HG03064 (cell line): ENCODE measurements around the gene ITPA.
A peak's percentile ranks its signal among the peaks of the same experiment; 100 is the strongest.
"Not testable (repeated sequence)": the region's sequence is repeated elsewhere in the genome, so short reads cannot be mapped to it uniquely, and the experiment has no call there.

Experiments
- ATAC-seq: cut with Tn5 transposase; IDR thresholded peaks from one replicate; pipeline ENCODE4 v1.9.1; 2021; ENCODE audit warnings: low read depth; ENCODE audit not compliant: unreplicated experiment

Gene ITPA

DNA sequence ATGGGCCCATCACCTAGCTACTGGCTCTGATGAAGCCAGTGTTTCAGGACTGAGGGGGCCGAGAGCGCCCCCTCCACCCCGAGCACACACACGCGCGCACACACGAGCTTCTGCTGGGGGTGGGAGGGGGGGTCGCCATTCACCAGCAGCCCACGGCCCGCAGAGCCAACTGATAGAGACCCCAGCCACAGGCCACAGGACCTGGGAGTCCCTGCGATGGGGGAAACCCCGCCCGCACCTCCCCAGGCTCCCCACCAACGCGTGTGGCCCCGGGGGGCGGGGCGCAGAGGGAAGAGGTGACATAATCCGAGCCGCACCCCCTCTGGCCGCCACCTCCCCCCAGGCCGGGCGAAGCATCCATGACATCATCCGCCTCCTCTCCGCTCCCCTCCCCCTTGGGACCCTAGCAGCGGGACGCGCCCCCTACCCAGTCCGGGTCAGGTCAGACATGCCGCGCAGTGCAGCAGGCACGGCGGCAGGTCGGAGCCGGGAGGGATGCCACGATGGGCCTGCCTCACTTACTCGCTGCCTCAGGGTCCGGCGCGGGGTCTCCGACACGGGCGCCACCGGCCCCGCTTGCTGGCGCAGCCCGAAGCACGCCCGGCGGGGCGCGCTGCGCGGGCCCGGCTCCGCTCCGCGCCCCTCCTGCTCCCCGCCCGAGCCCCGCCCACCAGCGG is 36.2 kb upstream of the ITPA start, which contains the start of gene LZTS3:
LZTS3 (minus strand) TSS at position 617 of the 677 bp plus-strand sequence. CDS start 6,386 bp downstream, outside the sequence.
- ATAC-seq, result peak; percentile 42

DNA sequence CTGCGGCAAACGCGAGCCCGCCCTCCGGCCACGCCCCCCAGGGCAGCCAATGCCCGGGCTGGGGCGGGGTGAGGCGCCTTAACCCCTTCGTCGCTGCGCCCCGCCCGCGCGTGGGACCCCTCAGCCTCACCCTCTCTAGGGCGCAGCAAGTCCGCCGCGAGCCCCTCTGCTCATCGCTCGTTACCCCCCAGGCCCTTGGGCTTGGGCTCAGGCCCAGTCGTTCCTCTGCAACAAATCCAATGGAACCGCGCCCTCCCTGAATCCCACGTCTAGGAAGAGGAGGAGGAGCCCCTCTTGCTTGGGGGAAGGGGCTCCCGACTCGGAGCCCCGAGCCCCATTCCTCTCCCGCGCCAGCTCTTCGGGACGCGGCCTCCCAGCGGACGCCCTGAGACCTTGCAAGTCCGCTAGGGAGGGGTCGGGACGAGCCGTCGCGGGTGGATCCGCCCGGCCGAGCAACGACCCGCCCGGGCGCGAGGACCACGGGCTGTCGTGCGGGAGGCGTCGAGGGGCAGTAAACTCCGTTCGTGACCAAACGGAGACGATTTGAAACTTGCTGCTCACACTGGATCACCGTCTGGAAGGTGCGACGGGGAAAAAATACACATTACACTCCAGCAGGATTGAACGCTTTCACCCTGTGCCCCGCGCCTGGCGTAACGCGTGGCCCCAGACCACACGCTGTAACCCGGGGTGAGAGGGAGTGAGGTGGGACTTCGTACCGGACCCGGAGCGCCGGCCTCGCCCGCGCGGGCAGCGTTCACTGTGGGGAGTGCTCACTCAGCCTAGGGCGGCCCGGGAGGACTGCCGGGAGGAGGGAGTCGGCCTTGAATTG is 35.5 kb upstream of the ITPA start:
- peak; percentile 86 for ATAC-seq

DNA sequence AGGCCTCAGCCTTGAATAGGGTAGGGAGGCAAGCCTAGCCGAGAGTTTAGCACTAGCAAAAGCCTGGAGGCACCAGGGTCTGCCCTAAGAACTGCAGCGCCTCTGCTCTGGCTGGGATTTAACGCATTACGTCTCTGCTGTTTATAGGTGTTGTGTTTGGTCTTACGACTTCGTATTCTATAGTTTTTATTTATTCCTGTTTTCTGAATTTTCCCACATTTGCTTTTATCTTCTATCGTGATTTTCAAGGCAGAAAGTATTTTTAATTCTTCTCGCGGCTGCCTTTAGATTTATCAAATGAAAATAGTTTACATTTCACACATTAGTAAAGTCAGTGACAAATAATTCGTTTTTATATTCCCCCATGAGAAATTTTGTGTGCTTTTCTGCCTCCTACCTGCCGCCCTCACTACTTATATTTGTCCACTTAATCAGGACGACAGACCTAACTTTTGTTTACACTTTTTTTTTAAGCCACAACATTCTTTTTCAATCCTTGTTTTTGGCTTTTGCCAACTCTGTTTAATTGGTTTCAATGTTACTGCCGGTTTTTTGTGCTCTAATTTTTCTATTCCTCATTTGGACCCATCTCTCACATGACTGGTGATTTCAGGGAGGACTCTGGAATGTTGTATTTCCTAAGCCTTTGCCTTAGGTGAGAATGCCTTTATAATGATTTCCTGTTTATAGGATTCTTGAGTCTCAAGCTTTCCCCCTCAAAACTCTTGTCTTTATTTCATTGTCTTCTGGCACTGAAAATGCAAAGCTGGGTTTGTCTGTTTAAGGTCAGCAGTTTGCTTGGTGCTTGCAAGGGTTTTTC is 34.6 kb upstream of the ITPA start:
- ATAC-seq, result no peak

DNA sequence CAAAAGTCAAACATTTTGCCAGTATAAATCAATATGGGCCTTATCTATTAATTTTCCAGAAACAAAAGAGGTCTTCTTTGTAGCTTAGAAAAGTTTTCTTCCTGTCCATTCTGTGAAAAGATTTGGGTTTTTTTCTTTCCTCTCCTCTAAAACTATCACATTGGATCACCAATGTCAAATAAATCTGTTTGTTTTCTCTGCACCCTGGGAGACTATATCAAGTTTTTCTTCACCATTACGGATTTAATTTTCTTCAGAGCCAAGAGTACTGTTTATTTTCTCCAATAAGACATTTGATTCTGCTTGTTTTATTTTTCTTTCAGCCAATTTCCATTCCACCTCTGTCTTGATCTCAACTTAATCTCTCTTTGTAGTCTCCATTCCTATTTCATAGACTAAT is 34.0 kb upstream of the ITPA start:
- ATAC-seq, result no peak

DNA sequence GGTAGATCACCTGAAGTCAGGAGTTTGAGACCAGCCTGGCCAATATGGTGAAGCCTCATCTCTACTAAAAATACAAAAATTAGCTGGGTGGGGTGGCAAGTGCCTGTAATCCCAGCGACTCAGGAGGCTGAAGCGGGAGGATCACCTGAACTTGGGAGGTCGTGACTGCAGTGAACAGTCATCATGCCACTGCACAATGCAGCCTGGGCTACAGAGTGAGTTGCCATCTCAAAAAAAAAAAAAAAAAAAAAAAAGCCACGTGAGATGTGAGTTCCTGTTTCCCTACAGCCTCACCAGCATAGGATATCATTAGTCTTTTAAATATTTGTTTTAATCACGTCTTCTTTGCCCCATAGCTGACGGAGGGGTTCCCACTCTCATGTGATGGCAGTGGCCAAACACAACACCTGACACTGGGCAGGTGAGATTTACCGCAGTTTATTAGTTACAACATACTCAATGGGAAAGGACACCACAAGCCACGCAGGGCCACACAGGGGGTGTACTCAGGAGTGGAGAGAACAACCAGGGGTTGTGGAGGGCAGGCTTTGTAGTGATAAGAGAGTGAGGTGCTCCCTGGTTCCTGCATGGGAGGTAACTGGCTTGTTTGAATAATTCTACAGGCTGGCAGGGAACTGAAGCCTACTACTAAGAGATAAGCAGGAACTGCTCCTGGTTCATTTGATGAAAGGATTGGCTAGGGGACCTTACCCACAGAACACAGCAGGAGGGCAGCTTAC is 31.4 kb upstream of the ITPA start:
- ATAC-seq, result no peak

DNA sequence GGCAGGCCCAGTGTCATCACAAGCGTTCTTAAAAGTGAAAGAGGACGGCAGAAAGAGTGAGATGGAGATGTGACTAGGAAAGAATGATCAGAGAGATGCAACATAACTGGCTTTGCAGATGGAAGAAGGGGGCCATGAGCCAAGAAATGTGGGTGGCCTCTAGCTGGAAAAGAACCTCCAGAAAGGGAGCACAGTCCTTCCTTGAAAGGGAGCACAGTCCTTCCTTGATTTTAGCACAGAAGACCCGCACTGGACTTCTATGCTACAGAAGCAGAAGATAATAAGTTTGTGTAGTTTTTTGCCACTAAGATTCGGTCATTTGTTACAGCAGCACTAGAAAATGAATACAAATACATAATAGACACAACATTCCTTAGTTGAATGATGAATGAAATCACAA is 29.0 kb upstream of the ITPA start:
- ATAC-seq, result no peak

DNA sequence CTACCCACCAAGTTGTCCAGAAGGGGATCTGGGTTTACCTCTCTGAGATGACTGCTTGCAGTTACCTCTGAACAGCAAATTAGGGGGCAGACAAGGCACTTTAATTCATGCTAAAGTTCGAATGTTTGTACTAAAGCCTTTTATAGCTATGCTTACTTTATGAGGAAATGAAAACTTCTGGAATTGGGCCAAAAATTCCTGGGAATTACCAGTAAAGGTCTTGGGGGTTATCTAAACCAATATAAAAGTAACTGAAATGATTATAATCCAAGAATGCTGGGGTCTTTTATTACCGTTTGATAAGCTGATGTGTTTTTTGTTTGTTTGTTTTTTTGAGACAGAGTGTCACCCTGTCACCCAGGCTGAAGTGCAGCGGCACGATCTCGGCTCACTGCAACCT is 28.0 kb upstream of the ITPA start:
- no peak for ATAC-seq

DNA sequence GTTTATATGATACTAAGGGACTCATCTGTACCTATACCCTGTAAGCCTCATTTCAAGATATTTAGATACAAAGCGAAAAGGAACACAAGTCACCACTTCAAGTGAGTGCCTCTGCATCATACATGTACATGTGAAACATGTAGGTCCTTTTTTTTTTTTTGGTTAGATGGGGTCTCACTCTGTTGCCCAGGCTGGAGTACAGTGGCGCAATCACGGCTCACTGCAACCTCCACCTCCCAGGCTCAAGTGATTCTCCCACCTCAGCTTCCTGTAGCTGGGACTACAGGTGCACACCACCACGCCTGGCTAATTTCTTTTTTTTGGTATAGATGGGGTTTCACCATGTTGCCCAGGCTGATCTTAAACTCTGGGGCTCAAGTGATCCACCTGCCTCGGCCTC is 26.9 kb upstream of the ITPA start:
- not testable (repeated sequence) for ATAC-seq

DNA sequence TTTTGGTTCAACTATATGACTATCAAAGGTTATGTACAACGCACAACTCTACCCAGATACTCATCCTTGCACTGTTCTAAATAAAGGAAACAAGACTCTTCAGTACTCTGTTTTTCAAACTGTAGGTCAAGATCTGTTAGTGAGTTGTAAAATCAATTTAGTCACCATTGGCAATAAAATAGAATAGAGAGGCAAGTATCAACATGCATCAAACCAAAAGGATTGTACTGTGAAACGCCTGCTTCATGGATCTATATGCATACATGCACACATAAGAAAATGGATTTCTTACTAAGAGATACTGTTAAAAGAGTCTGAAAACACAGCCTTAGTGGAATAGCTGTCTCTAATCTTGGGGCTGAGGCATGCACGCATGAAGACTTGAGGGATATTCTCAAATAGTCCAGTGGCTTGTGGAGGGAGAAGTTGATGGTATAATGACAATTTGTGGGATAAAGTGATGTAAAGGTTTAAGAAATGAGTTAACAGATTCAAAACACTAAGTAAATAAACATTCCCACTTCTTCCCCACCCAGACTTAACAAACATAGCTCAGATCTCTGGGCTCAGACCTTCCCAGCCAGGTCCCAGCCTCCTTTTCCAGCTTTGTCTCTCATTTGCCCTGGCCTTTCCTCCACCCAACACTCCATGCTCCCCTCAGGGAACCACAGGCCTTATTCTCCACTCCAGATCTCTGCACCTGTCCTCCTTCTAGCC is 25.2 kb upstream of the ITPA start:
- ATAC-seq, result no peak

DNA sequence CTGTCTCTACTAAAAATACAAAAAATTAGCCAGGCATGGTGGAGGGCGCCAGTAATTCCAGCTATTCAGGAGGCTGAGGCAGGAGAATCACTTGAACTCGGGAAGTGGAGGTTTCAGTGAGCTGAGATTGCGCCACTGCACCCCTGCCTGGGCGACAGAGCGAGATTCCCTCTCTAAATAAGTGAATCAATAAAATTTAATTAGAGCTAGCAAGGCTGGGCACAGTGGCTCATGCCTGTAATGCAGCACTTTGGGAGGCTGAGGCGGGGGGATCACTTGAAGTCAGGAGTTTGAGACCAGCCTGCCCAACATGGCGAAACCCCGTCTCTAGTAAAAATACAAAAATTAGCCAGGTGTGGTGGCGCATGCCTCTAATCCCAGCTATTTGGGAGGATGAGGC is 21.4 kb upstream of the ITPA start:
- ATAC-seq, result not testable (repeated sequence)

DNA sequence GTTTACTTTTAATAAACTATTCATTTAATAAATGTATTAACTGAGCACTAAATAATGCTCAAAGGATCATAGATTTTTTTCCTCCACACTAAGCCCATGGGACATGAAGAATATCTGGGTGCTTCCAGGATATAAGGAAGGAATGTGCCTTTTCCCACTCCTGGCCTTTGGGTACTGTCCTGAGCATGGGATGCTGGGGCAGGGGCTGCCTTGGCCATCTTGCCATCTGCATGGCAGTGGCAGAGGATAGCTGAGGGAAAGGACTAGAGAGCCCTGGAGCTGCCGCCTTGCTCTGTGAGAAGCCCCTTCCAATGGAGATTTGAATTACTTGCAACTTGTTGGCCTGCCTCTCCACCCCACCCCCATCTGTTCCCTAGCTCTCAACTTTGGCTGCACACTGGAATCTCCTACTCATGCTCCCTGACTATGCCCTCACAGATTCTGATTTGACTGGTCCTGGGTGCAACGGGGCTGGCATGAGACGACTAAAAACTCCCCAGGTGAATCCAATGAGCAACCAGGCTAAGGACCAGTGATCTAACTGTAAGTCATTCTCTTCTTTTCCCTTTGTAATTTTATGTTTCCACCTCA is 20.4 kb upstream of the ITPA start:
- ATAC-seq, result no peak

DNA sequence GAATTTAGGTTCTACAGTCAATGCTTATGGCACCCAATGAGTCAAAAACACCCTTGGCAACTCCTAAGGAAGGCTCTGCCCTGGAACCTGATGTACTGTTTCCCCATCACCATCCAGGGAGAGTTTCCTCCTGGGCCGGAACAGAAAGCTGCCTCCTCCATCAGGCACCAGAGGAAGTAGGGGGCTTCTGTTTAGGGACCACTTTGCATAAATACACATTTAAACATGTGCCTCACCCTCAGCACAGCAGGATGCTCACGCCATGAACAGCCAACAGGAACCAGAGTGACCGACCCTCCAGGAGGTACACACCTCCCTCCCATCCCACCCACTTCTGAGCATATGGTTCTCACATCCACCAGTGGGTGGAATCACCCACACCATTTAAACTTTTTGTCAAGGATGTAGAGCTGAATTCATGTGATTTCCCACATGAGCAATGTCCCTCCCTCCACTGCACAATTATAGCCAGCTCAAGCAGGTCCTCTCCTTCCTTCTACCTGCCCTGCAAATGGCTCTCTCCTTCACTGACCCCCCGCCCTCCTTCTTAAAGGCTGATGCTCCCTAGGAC is 19.7 kb upstream of the ITPA start:
- ATAC-seq, result no peak

DNA sequence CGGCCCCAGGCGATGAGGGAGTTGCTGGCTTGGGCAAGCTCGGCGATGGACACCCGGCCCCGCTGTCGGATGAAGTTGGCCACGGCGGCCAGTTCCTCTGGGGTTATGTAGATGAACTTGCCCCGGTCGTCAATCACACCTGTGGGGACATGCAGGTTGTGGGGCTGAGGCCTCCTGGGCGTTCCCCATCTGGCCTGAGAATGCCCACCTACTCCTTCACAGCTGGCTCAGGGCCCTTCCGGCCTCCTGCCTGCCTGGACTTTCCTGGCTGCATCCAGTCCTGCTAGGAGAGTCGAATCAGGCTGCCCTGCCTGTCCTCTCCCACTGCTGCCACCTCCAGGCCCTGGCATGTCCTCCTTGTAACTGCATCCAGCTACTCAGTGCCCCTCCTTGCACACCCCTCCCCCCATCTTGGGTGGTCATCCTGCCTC is 18.6 kb upstream of the ITPA start:
- ATAC-seq, result no peak

DNA sequence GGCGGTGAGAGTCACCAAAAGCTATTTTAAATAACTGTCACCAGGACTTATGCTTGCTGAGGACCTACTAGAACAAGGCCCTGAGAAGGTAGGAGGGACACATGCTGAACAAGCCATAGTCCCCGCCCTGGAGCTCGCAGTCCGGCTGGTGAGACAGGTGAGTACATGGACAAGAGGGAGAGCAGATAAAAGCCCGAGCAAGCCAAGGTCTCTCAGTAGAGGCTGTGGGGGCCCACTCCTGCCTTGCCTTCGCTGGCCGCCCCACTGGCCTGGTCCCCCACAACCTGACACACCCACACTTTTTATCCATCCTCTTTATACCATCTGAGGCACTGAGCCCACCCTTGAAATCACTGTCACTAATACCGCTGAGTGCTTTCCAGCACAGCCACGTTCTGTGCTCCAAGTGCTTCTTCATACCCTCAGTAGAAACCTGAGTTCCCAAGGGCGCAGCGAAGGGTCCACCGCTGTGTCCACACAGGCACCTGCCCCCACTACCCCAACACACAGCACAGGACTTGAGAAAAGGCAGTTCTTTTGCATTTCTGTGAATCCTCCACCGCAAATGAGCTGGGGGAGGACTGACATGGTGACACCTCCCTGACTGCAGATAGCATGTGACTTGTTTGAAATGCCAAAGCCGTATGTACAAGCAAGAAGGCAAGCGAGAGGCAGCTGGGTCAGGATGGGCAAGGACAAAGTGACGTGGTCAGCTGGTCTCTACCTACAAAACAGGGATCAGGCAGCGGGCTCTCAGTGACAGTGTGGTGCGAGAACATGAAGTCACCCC is 16.9 kb upstream of the ITPA start:
- no peak for ATAC-seq

DNA sequence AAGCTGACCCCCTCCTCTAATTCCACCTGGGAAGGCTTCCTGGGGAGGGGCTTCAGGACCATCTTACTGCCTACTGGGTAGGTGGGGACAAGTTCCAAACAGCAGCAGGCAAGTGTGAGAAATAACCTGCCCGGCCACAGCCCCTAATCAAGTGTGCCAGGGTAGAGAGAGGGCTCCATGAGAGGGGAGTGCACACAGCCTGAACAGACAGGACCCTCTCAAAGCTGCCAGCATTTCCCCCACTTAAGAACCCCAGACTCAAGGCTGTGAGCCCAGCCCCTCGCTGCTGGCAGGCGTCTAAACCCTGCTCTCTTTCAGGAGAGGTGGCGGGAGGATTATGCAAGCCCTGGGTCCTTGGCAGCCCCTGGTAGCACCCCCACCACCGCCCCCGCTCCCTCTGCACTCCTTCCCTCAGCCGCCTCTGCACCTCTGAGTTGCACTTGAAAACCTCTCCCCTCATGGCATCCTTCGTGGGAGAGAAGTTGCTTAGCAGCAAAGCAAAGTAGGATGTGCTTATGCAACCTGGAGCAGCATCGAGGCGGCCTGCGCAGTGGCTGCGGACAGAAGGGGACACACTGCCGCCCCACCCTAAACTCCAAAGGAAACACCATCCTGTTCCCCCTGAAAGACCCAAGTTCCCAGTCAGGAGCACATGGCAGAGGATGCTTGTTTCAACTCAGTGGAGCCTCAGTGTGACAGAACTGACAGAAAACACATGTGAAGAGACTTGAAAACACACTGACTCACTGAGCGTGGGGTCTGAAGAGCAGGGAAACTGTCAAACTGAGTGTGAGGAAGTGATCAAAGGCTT is 15.3 kb upstream of the ITPA start:
- ATAC-seq, result no peak

DNA sequence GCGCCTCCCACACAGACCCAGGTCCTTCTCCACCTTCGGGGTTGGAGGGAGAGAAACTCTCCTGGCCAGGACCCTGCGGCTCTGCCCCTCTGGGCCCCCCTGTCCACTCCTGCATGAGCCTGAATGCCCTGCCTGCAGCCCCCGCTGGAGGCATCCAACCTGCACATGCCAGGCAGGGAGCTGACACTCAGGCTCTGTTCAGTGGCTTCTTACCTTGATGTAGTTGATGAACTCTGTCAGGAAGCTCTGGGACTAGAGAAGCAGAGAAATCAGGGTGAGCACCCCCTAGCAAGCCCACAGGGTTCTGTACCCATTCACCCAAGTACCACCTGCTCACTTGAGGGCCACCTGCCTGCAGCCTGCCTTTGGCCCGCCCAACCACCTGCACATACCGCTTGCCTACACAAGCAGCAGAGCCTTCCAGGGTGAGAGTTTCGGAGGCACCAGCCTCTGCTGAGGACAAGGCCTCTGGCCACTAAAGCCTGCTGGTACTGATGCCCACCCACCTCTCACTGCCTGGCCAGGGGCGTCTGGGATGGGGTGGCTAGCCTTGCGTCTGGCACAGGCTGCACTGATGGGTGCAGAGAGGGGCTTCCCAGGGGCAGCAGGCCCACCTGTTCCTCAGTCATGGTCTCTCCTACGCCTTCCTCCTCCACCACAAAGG is 14.5 kb upstream of the ITPA start:
- no peak for ATAC-seq
